Right cardiac atrium (tissue), 5 donors: ENCODE results near the gene PBX4. TPM values are rescaled to one million over a fixed set of nuclear protein-coding genes. Genes with fewer than 3 reads are reported as not detected.
A peak's percentile ranks its signal among the peaks of the same experiment; 100 is the strongest.

ENCODE experiments used
- ATAC-seq, 2 donors: fragments of 200-7000 bp; cut with Tn5 transposase; one replicate each; pipeline versions ENCODE4 v1.8.0 to v1.9.1; 2020; ENCODE audit warnings: moderate library complexity in 2 of 2, mild to moderate bottlenecking in 1 of 2
- DNase-seq, 3 donors: peaks; one replicate each; pipeline ENCODE4 v3.0.0-alpha.2; 2020
- H3K27ac ChIP-seq: one replicate; pipeline ENCODE4 v1.5.1; 2013; ENCODE audit warnings: mild to moderate bottlenecking, low read length, control low read depth, moderate library complexity
- H3K27me3 ChIP-seq: one replicate; pipeline ENCODE4 v1.6.1; 2013; ENCODE audit not compliant: control insufficient read depth, insufficient read depth
- H3K4me1 ChIP-seq: one replicate; pipeline ENCODE4 v1.6.1; 2013; ENCODE audit warnings: low read length; ENCODE audit not compliant: control insufficient read depth, insufficient read depth
- H3K4me3 ChIP-seq: one replicate; pipeline ENCODE4 v1.5.1; 2013; ENCODE audit warnings: low read length, control low read depth
- H3K9me3 ChIP-seq: one replicate; pipeline ENCODE4 v1.6.1; 2013; ENCODE audit warnings: low read length; ENCODE audit not compliant: control insufficient read depth
- WGBS: extraction: QIAGEN DNeasy Blood & Tissue Kit; methylation state at CpG from one replicate; pipeline ENCODE4 v1.1.7; 2013; 5-methylcytosine and 5-hydroxymethylcytosine counted together
- intact Hi-C, 4 donors: fragments of 100-400 bp; cut with DNase I; formaldehyde crosslinking; loops; one replicate each; pipeline versions ENCODE4 v1.11.0 to v1.14.0; 2022 to 2023
- polyA plus RNA-seq: library from polyadenylated mRNA; stranded (reverse); fragments of 200-250 nt; gene quantifications from one replicate; pipeline ENCODE4 v1.2.3, GENCODE V29; 2013
- total RNA-seq, 4 donors: library from RNA; stranded (reverse); fragmentation: NEBNext Ultra II Directional; extraction: Animal tissue kit (Norgen Biotek cat#: 25700); gene quantifications; one replicate each; pipeline ENCODE4 v1.2.1, GENCODE V29; 2021
- donor health status: healthy with polysubstance abuse.
- donor health status: DM: no; HTN: yes; CAD: no.
- donor health status: DM: no; HTN: no; CAD: no.
- donor health status: DM: no; HTN: yes; CAD: no; lungs with severe emphysema.
- donor health status: DM: yes; HTN: yes; CAD: no.

Gene PBX4
- total and polyA plus RNA-seq, 5 donors: 0.36 to 0.56 TPM; not detected in 3

DNA sequence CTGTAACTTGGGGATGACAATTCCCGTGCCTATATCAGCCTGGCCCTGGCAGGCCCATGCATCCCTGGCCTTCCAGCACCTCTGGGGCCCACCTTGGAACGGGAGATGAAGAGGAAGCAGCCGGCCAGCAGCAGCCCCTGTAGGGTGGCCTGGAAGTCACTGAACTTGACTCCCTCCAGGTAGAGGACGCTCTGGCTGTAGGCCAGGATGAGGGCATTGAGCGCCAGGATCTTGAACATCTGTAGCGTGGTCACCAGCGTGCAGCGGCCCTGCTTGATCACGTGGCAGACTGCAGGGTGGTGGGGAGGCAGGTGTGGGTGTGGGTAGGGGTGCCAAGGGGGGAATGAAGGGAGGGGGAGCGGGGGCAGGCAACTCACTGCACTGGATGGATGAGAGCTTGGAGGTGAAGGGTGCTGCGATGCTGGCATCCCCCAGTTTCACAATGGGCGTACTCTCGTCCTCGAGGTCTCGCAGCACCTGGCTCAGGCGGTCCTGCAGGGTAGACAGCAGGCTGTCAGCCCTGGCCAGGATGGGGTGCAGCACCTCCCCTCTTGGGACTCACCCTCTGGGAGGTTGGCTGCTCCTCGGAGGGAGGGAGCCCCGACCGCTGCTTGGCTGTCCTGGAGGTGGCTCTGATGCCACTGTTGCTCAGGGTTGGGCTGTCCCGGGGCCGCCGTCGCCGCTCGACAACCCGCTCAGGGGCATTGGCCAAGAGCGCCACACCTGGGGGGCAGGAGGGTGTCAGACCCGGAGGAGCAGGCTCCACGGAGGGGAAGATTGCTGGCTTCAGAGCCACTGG lies 28.7 kb upstream of the PBX4 start:
- DNase-seq (peak in 2 of 3 donors; percentile 44 to 62), ATAC-seq (no peak)
- Histone ChIP-seq H3K27ac (no peak overlapping the region), H3K4me3 (no peak overlapping the region), H3K9me3 (no peaks in the 10 kb centered on the region), H3K27me3 (no peaks in the 10 kb centered on the region), H3K4me1 (peaks cover 2% of the 10 kb centered on the region)
- intact Hi-C loops: loop anchor here in 2 of 4 donors (5.0 to 10.0 kb wide), 2 partner anchors 112 to 115 kb away; partner anchors contain the start of gene CILP2 (in 1 of the 2)
- WGBS: 93% methylated on average over 29 of the region's 29 CpGs

DNA sequence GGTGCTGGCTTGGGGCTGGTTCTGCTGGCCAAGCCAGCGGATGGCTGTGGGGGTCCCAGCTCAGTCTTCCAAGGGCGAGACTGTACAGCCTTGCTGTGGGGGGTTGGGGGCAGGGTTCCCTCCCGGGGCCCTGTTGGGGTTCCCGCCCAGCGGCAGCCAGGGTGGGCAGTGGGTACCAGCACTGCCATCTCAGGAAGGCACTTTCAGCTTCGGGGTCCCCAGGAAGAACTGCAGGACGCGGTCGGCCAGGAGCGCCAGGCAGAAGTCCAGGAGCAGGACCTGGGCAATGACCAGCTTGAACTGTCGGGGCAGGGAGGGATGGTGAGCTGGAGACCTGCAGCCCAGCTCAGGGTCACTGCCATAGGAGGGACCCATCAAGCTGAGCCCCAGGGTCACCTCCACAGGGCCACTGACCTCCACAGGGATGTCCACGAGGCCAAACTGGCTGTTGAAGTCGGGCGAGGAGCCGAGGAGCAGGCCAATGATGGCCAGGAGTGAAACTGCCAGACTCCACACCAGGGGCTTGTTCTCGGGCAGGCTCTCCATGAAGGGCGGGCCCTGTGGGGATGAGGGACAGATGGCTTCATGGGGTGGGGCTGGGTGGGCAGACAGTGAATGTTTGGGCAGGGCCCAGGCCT lies 26.9 kb upstream of the PBX4 start:
- peak in 2 of 3 donors; percentile 44 to 54 for DNase-seq
- H3K4me3 ChIP-seq: no peak overlapping the region
- WGBS: 90% methylated on average over 17 of the region's 17 CpGs
- intact Hi-C loops: loop anchor here in 2 of 4 donors (5.0 to 10.0 kb wide), 2 partner anchors 111 to 113 kb away; partner anchors contain the start of gene CILP2 (in 1 of the 2)
- no peak for ATAC-seq
- H3K27ac ChIP-seq: no peak overlapping the region
- no peaks in the 10 kb centered on the region for H3K9me3 ChIP-seq
- H3K4me1 ChIP-seq: peaks cover 2% of the 10 kb centered on the region
- H3K27me3 ChIP-seq: no peaks in the 10 kb centered on the region

DNA sequence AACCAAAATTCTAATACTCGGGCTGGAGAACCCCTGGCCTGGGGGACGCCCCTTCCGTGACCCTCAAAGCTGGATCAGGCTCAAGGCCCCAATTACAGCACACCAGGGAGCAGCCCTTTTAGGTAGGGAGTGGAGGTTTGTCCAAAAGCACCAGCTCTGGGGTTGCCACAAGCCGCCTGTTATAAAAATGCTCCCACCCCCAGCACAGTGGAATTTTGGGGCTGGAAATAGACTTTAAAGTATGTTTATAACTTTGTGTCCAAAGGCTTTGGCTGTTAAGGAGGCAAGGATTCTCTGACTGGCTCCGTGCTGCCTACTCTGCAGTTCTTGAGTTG lies 25.5 kb upstream of the PBX4 start:
- Histone ChIP-seq H3K9me3 (no peaks in the 10 kb centered on the region), H3K27ac (no peak overlapping the region), H3K4me3 (no peak overlapping the region), H3K27me3 (no peaks in the 10 kb centered on the region), H3K4me1 (peaks cover 2% of the 10 kb centered on the region)
- ATAC-seq (no peak), DNase-seq (no peak)
- intact Hi-C loops: loop anchor here in 1 of 4 donors (10.0 kb wide), 1 partner anchor 109 kb away; the partner anchor contains the start of gene CILP2
- 28% methylated on average over 5 of the region's 5 CpGs for WGBS

DNA sequence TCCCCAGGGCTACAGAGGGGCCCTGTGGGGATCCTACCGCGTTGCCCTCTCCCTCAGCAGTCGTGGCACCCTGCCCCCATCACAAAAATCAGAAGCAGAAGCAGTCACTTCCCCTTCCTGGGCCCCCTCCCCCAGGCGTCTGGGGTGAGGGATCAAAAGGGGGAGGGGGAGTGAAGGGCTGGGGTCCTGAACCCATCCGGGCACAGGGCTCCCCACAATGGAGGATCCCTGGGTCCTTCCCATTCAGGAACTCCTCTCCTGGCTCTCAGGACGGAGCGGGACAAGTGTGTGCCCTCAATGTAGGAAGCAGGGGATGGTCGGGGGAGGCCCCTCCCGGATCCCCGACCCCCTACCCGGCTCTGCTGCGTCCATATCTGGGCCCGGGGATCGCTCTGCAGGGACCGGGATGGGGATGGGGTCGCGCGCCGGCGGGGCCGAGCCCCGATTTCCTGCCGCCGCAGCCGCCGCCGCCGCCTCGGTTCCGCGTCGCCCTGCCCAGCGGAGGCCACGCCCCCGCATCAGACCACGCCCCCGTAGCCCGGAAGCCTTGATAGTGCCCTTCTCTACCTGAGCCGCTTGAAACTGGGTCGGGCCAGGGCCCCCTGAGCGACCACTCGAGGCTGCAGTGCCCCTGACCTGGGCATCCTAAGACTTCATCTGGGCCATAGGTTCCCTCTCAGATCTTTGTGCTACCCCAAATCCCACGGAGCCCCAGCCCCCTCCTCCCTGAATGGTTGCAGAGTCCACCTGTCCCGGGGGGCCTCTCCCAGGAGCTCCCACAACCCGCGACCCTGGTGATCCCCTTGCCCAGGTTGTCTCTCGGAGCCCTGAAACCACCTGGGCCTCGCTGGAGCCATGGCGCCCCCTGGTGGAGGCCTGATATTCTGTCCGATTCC lies 24.9 kb upstream of the PBX4 start, which contains the start of gene GMIP:
Gene GMIP, minus strand, starts transcription at position 500 of the 896 bp plus-strand sequence. Its CDS starts 128 bp downstream, at position 372.
- Histone ChIP-seq H3K4me3 (peak within 1 kb of the TSS; percentile 67), H3K4me1 (peaks cover 2% of the 10 kb centered on the region), H3K27me3 (no peaks in the 10 kb centered on the region), H3K9me3 (no peaks in the 10 kb centered on the region), H3K27ac (no peak within 1 kb of the TSS)
- under 1% methylated on average over 50 of the region's 50 CpGs for WGBS
- DNase-seq: peak; percentile 79 to 93 (median 92)
- peak; percentile 85 for ATAC-seq
- intact Hi-C loops: loop anchor here in 3 of 4 donors (2.0 to 10.0 kb wide), 2 partner anchors 109 to 111 kb away; partner anchors contain the start of gene CILP2 (in 1 of the 3)

DNA sequence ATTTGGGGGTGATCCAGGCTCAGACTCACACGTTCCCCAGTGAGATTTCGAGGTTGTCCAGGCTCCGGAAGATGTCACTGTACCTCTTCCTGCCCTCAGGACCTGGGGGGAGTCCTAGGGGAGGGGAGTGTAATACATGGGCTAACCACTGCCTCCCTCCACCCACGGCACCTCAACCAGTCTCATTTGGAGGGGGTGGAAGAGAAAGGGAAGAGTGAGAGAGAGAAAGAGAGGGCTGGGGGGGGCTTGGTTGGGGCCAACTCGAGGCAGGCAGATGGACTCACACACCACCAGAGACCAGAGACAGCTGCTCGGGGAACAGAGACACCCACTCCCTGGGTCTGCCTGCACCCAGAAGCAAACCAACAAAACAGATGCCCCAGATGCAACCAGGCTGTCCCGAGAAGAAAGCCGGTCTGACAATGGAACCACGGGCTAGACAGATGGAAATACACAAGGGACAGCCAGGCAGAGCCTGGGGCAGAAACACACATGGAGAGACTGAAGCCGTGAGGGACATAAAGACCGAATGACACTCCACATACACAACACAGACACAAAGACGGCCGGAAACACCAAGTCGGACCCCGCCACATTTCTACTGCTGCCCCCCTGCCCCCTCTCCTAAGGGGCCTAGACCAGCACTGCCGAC lies 24.1 kb upstream of the PBX4 start:
- no peaks in the 10 kb centered on the region for H3K27me3 ChIP-seq
- H3K9me3 ChIP-seq: no peaks in the 10 kb centered on the region
- 20% methylated on average over 16 of the region's 16 CpGs for WGBS
- ATAC-seq: peak in 1 of 2 donors; percentile 3
- H3K4me1 ChIP-seq: peaks cover 2% of the 10 kb centered on the region
- DNase-seq: peak in 1 of 3 donors; percentile 40
- peak overlapping the region; percentile 67 for H3K4me3 ChIP-seq
- no peak overlapping the region for H3K27ac ChIP-seq
- intact Hi-C loops: loop anchor here in 3 of 4 donors (2.0 to 10.0 kb wide), 2 partner anchors 108 to 110 kb away; partner anchors contain the start of gene CILP2 (in 1 of the 3)

DNA sequence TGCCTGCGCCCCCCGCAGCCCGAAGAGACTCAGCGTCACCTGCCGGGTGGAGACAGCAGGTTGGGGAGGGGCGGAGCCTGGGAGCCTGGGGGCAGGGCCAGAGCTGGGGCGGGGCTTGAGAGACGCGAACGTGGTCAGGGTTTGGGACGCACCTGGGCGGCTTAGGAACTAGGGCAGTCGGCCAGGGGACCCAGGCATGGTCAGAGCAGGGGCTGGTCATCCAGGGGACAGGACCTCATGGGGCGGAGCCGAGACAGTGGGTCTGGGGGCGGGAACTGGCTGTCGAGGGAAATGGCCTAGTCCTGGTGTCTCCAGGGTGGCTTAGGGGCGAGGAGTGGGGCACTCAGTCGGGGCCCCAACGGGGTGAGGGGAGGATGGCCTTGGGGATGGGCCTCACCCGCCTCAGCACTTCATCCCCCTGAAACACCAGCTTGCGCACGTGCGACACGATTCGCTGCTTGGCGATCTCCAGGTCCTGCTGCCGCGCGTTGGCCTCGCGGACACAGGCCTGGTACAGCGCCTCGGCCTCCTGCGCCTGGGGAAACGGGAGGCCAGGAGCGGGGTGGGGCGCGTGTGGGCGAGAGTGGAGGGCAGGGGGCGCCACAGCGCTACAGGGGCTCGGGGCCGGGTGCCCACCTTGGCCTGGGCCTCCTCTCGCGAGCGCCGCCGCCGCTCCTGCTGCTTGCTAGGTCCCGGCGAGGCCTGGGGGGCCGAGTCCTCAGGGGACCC lies 19.2 kb upstream of the PBX4 start:
- no peak overlapping the region for H3K4me3 ChIP-seq
- ATAC-seq (no peak), DNase-seq (peak in 1 of 3 donors; percentile 61)
- H3K9me3 ChIP-seq: no peaks in the 10 kb centered on the region
- WGBS: 69% methylated on average over 53 of the region's 53 CpGs
- H3K27me3 ChIP-seq: no peaks in the 10 kb centered on the region
- intact Hi-C loops: loop anchor here in 1 of 4 donors (5.0 kb wide), 1 partner anchor 85 kb away; no protein-coding TSS in a partner anchor
- H3K27ac ChIP-seq: no peak overlapping the region
- H3K4me1 ChIP-seq: no peaks in the 10 kb centered on the region

DNA sequence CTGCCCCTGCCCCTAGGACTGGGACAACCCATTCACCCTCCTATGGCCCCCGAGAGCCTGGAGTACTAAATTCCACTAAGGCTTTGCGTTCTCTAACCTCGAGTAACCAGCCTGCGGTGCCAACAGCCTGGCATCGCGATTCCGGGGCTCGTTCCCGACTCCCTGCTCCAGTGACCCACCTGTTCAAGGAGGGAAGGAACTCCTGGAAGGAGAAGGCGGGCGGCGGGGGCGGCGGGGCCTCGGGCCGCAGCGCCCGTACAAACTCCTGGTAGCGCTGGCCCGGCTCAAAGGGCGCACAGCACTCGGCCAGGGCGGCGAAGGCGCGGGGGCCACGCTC lies 18.7 kb upstream of the PBX4 start:
- no peak overlapping the region for H3K27ac ChIP-seq
- no peaks in the 10 kb centered on the region for H3K9me3 ChIP-seq
- intact Hi-C loops: loop anchor here in 1 of 4 donors (5.0 kb wide), 1 partner anchor 85 kb away; no protein-coding TSS in a partner anchor
- ATAC-seq (no peak), DNase-seq (no peak)
- no peak overlapping the region for H3K4me3 ChIP-seq
- 77% methylated on average over 27 of the region's 27 CpGs for WGBS
- no peaks in the 10 kb centered on the region for H3K4me1 ChIP-seq
- no peaks in the 10 kb centered on the region for H3K27me3 ChIP-seq

DNA sequence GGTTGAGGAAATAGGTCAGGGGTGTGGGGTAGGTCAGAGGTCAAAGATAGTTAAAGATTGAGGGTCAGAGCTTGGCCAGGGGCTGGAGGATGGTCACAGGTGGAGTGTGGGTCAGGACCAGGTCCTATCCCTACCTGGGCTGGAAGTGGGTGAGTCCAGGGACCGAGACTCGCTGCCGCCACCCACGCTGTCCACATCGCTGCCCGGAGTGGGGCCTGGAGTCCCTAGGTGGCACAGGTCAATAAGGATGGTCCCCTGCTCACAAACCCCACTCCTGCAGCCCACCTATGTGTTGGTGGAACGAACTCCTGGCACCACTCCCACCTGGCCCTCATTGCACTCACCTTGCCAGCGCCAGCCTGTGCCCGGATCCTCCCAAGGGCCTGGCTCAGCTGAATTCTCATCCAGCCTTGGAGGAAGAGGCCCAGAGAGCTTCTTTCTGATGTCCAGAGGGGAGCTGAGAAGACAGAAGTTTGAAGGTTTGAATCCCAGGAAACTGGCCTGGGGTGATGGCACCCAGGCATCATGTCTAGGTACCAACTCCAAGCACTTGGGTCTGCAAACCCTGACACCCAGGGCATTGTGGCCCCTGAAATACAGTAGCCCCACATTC lies 18.2 kb upstream of the PBX4 start:
- no peak overlapping the region for H3K4me3 ChIP-seq
- ATAC-seq: no peak
- no peak overlapping the region for H3K27ac ChIP-seq
- WGBS: 99% methylated on average over 9 of the region's 9 CpGs
- H3K27me3 ChIP-seq: no peaks in the 10 kb centered on the region
- intact Hi-C loops: loop anchor here in 1 of 4 donors (5.0 kb wide), 1 partner anchor 84 kb away; no protein-coding TSS in a partner anchor
- no peaks in the 10 kb centered on the region for H3K9me3 ChIP-seq
- no peaks in the 10 kb centered on the region for H3K4me1 ChIP-seq
- DNase-seq: no peak

DNA sequence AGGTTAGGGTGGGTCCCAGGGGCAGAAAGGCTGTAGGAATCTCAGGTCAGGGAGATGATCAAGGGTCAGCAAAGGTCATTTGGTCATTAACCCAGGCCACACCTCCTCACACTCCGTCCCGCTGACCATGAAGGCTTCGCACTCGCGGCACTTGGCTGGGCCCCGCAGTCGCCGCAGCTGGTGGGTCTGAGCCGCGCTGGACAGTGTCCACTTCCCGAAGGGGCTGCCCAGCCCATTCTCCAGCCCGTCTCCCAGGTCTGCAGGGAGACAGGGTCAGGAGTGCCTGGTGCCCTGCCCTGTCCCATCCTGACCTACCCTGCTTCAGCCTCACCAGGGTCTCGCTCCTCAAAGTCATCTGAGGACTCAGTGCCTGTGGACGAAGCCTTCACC lies 16.8 kb upstream of the PBX4 start:
- Histone ChIP-seq H3K27ac (no peak overlapping the region), H3K4me1 (no peaks in the 10 kb centered on the region), H3K4me3 (no peak overlapping the region), H3K9me3 (no peaks in the 10 kb centered on the region), H3K27me3 (no peaks in the 10 kb centered on the region)
- DNase-seq: peak in 1 of 3 donors; percentile 49
- WGBS: 97% methylated on average over 14 of the region's 14 CpGs
- ATAC-seq: no peak
- intact Hi-C loops: loop anchor here in 1 of 4 donors (5.0 kb wide), 1 partner anchor 83 kb away; no protein-coding TSS in a partner anchor
